H7 (cell line): ENCODE measurements around the gene GPATCH2L. TPM values are rescaled to one million over a fixed set of nuclear protein-coding genes. Genes with fewer than 3 reads are reported as not detected.

ENCODE experiments used
- DNase-seq: peaks from one replicate; pipeline ENCODE4 v3.0.0; 2012
- H3K27me3 ChIP-seq: 2 replicates; pipeline ENCODE4 v1.6.0; 2011; ENCODE audit warnings: mild to moderate bottlenecking, low read length; ENCODE audit not compliant: control insufficient read depth, insufficient read depth
- H3K36me3 ChIP-seq: replicated peaks from 2 replicates; pipeline ENCODE4 v1.5.1; 2011; ENCODE audit warnings: low read length; ENCODE audit not compliant: control insufficient read depth, insufficient read depth
- H3K4me3 ChIP-seq: 2 replicates; pipeline ENCODE4 v1.5.1; 2011; ENCODE audit warnings: low read depth, mild to moderate bottlenecking, control low read depth, low read length, moderate library complexity; ENCODE audit not compliant: insufficient read depth
- total RNA-seq: library from RNA; depleted of rRNA; stranded (reverse); fragments of >200 nt; shearing (Covaris generic); gene quantifications from 2 replicates; pipeline ENCODE4 v1.2.3, GENCODE V29; 2014

Gene GPATCH2L
- total RNA-seq, 1 experiment from 2014 or later = 43.1 TPM

GRCh38 chr14:76203086-76204001 lies 51.6 kb downstream of the GPATCH2L start:
- Histone ChIP-seq H3K27me3 (no peaks in the 10 kb centered on the region), H3K36me3 (peaks cover 6% of the 10 kb centered on the region), H3K4me3 (no peak overlapping the region)
- no peak for DNase-seq

- no peak overlapping the region for H3K4me3 ChIP-seq
- no peak for DNase-seq
- peaks cover 5% of the 10 kb centered on the region for H3K36me3 ChIP-seq
- H3K27me3 ChIP-seq = no peaks in the 10 kb centered on the region
These were observed 52.9 kb downstream of the GPATCH2L start for GRCh38 chr14:76204461-76205230.

DNA sequence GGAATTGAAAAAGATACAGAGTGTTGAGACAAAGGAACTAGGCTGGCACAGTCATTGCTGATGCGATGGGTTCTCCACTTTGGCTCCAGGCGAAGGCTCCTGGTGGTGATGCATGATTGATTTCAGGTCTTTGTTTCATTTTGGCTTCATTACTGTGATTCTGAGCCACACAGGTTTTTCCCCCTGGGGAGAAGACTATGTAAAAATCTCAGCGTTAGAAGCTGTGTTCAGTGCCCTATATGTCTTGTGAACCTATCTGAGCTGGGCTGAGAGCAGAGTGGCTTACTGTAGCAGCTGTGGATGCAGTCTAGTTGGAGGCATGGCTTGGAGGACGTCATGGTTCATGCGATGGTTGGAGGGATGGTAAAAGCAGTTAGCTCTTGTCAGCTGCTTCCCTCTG lies 54.0 kb downstream of the GPATCH2L start:
- no peak for DNase-seq
- Histone ChIP-seq H3K36me3 (peaks cover 4% of the 10 kb centered on the region; the same call in 1 of the 2 replicates), H3K27me3 (no peaks in the 10 kb centered on the region), H3K4me3 (no peak overlapping the region)

DNA sequence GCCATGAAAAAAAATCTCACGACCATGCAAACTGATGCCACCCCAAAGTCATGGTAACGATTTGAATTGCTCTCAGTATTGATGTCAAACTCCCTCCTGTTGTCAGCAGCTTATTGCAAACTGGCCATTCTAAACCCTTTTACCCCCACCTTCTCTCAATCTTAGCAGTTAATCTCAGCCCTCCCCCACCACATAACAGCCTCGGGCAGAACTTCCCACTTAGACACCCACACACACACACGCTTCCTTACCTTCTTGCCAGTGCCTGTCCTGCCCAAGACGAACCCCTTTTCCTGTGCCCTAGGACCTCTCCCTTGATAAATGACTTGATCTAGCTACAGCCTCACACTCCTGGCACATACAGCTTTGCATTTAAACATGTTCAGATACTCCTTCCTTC lies 56.6 kb downstream of the GPATCH2L start:
- H3K27me3 ChIP-seq = no peaks in the 10 kb centered on the region
- no peak for DNase-seq
- no peak overlapping the region for H3K4me3 ChIP-seq
- no peaks in the 10 kb centered on the region for H3K36me3 ChIP-seq

GRCh38 chr14:76212242-76212641 lies 60.5 kb downstream of the GPATCH2L start:
- Histone ChIP-seq H3K27me3 (no peaks in the 10 kb centered on the region), H3K36me3 (no peaks in the 10 kb centered on the region), H3K4me3 (no peak overlapping the region)
- DNase-seq = no peak

- no peak for DNase-seq
- Histone ChIP-seq H3K4me3 (no peak overlapping the region), H3K27me3 (no peaks in the 10 kb centered on the region), H3K36me3 (no peaks in the 10 kb centered on the region)
These were observed 65.5 kb downstream of the GPATCH2L start for GRCh38 chr14:76217179-76217578.

- H3K36me3 ChIP-seq = no peaks in the 10 kb centered on the region
- H3K4me3 ChIP-seq = no peak overlapping the region
- no peak for DNase-seq
- no peaks in the 10 kb centered on the region for H3K27me3 ChIP-seq
These were observed 66.9 kb downstream of the GPATCH2L start for GRCh38 chr14:76218662-76219061.

DNA sequence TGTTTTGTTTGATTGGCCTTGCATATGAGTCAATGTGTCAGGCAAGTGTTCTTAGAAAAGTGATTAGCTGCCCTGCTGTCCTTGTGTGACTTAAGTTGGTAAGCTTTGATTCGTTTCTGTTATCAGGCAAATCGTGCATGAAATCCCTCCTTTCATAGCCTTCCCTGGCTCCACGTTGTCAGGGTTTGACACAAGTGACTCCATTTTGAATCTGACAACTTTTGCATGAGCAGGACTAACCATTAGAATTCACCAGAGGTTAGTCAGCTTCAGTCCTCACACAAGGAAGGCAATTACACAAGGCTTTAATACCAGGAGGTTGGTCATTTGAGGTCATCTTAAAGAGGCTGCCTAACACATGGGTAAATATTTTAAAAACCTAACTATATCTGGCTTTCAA lies 68.2 kb downstream of the GPATCH2L start:
- H3K36me3 ChIP-seq = no peaks in the 10 kb centered on the region
- H3K27me3 ChIP-seq = no peaks in the 10 kb centered on the region
- H3K4me3 ChIP-seq = no peak overlapping the region
- no peak for DNase-seq

GRCh38 chr14:76227450-76228050 lies 75.8 kb downstream of the GPATCH2L start:
- DNase-seq = peak; percentile 26
- Histone ChIP-seq H3K4me3 (no peak overlapping the region), H3K36me3 (no peaks in the 10 kb centered on the region), H3K27me3 (no peaks in the 10 kb centered on the region)

- no peaks in the 10 kb centered on the region for H3K36me3 ChIP-seq
- H3K27me3 ChIP-seq = no peaks in the 10 kb centered on the region
- no peak overlapping the region for H3K4me3 ChIP-seq
- no peak for DNase-seq
These were observed 76.4 kb downstream of the GPATCH2L start for GRCh38 chr14:76228138-76228537.

DNA sequence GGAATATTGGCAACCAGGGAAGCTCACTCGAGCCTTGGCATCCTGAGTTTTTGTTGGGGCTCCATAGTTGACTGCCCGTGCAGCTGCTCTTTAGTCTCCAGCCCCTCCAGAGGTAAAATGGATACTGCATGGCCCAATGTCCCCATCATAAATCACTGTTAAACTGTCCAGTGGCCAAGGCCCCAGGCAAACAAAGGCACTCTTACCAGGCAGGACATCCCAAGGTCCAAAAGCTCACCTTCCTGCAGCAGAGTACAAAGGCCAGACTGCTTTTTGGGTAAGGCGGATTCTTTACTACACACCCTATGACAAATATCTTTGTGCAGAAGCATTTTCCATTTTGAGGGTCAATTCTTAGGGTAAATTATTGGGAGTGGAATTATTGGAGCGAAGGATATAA lies 81.1 kb downstream of the GPATCH2L start:
- Histone ChIP-seq H3K27me3 (no peaks in the 10 kb centered on the region), H3K36me3 (no peaks in the 10 kb centered on the region), H3K4me3 (no peak overlapping the region)
- DNase-seq = no peak

- Histone ChIP-seq H3K27me3 (no peaks in the 10 kb centered on the region), H3K4me3 (no peak overlapping the region), H3K36me3 (no peaks in the 10 kb centered on the region)
- no peak for DNase-seq
These were observed 83.9 kb downstream of the GPATCH2L start for GRCh38 chr14:76235628-76236027.

- no peak overlapping the region for H3K4me3 ChIP-seq
- no peak for DNase-seq
- no peaks in the 10 kb centered on the region for H3K27me3 ChIP-seq
- no peaks in the 10 kb centered on the region for H3K36me3 ChIP-seq
These were observed 84.7 kb downstream of the GPATCH2L start for GRCh38 chr14:76236172-76237130.
